HG02943 (cell line): ENCODE results near the gene PTPN14.

Source experiments
- ATAC-seq: cut with Tn5 transposase; IDR thresholded peaks from one replicate; pipeline ENCODE4 v1.9.1; 2021; ENCODE audit warnings: mild to moderate bottlenecking, low read depth, moderate library complexity; ENCODE audit not compliant: unreplicated experiment

The PTPN14 gene

DNA sequence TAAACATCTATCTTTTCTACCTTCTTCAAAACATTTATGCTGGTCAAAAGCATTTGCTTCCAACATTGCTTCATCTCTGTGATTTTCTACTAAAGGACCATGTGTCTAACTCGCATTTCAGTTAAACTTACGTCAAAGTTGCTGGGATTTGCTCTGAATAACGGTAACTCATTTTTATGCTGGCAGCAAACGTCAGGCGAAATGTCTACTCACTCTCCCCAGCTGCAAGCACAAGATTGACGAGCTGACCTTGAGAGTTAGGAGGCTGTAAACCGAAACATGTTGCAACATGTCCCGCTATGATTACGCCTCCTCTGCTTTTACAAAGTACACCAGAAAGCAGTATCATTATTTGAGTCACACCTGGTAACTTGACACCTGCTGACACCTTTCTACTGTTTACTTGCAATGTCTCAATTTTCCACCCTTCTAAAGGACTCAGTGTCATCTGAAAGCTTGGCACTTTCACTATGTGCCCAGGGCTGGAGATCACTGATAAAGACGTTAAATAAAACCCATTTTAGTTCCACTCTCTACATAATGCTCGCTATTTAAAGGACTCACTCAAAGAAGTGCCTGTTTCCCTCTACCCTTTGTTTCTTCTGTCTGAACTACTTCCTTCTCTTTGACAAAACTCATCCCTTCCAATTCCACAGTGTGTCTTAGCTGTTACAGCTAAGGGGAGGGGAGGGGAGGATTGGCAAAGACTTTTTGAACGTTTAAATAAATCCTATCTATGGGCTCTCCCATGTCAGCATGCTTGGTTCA is 111.9 kb downstream of the PTPN14 start:
- ATAC-seq: peak; percentile 66

DNA sequence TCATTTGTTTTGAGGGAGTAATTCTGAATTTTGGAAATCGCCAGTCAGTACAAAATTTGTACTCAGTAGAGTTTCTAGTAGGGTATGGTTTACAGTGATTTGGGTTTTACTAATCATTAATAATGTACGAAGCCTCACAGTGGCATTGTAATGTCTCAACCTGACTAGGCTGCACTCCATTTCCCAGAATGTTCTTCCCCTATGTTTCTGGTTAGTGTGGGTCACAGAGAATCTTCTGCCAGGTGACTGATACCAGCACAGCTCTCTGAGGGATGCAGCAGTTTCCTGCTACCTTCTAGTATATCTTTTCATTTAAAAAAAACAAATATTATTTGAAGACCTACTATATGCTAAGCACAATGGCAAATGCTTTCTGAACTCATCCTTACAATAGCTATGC is 112.9 kb downstream of the PTPN14 start:
- peak; percentile 45 for ATAC-seq

DNA sequence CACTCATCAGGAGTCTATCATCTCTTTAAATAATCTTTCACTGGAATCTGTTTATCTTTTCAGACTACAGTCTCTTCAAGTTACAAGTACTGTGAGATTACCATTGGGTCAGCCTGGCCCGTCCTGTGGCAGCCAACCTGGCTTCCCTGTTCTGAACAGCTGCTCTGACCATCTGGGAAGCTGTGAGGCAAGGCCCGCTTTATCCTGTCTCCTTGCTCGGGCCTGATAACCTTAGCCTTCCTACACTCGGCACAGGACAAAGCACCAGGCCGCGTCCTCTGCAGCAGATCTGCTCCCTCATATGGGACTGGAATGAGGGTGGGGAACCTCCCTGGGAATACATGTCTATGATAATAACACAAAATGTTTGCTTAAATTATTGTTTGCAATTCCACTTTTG is 113.3 kb downstream of the PTPN14 start:
- ATAC-seq: no peak

DNA sequence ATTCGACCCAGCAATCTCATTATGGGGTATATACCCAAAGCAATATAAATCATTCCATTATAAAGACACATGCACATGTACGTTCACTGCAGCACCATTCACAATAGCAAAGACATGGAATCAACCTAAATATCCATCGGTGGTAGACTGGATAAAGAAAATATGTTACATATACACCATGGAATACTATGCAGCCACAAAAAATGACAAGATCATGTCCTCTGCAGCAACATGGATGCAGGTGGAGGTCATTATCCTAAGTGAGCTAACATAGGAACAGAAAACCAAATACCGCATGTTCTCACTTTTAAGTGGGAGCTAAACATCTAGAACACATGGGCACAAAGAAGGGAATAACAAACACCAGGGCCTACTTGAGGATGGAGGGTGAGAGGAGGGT is 115.5 kb downstream of the PTPN14 start:
- ATAC-seq: no peak

DNA sequence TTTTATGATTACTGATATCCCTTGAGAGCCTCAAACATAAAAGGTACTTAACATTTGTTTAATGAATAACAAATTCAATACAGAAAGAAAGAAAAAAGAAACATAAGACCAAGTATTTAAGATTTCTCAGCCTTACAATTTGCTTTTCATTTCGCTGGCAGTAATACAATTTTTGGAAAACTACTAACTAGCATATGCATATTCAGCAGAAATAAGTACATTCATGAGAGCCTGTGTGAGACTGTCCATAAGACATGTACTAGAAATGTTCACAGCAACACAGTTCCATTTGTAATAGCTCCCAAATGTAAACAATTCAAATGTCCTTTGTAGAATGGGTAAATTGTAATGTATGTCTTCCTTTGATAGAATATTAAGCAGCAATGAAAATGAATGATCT is 119.2 kb downstream of the PTPN14 start:
- no peak for ATAC-seq

DNA sequence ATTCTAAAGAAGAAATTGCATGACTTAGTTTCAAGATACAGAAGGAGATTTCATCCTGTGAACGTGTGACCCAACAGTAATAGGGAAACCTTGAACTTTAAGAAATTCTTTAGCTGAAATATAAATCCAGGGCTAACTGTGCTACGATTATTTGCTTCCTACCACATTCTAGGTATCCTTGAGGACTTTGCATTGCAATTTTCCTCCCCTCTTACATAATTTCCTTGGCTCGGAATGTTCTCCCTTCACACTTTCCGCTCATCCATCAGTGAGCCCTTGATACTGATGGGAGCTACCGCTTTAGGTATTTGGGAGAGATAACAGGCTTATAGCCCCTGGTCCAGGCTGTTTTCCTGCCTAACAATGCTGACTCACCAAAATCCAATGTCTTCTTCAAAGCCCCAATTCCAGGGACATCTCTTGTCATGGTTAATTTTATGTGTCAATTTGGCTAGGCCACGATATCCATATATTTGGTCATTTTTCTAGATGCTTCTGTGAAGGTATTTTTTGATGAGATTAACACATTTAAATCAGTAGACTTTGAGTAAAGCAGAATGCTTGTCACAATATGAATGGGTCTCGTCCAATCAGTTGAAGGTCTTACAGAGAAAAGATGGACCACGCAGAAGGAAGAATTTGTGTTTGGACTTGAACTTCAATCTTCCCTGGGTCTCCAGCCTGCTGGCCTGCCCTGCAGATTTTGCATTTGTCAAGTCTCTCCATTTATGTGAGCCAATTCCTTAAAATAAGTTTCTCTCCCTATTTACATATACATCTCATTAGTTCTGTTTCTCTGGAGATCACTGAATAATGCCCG is 121.2 kb downstream of the PTPN14 start:
- no peak for ATAC-seq

DNA sequence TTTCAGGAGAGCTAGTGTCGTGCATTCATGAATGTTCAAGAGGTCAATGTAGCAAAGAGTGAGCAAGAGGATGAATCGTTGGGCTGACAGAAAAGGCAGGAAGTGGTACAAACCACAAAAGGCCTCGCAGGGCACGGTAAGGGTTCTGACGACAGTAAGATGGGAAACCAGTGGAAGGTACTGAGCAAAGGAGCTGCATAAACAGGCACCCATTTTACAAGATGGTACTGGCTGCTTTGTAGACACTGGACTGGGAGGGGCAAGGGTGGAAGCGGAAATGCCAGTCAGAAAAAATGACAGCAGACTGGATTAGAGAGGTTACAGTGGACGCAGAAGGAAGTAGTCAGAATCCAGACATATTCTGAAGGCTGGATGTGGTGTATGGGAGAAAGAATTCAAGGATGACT is 123.5 kb downstream of the PTPN14 start:
- ATAC-seq: peak; percentile 99

DNA sequence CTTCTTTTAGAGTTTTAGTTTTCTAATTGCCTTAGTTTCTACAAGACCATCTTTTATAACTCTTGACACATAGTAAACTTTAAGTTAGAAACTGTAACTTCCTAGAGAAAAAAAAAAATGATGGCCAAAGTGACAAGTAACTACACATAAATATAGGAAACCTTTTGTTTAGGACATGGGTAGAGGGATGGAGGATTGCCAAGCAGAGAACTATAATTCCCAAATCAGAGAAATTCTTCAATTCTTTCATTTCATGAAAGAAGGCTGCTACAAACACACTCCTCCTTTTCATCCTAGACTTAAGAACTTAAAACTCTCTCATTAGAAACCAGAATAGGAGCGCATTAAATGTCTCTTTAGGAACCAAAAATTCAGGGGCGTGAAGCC is 125.0 kb downstream of the PTPN14 start:
- ATAC-seq: no peak

DNA sequence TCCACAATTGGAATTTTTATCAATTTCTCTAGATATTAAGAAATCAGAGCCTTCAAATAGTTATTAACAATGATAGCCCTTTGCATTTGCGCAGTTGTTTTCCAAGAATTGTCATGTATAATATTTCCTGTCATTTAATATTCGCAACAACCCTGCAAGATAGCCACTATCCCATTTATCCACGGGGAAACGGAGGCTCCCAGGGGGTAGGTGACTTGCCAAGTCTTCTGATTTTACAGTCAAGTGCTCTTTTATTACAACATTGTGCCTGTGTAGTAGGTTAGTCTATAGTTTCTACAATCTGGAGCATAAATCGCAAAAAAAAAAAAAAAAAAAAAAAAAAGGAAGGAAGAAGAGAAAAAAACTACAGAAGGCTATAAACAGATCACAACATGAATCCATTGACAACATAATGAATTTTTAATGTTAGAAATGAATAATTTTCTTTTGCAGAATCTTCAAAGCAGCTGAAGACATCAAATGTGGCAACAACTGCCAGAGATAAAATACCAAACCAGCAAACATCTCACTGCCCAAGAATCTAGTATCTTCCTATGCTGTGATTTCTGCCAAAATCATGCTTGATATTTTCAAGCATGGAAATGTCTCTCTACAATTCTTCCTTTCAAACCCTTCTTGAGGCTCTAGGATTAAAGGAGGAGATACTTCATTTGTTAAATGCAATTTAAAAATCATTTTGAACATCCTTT is 125.5 kb downstream of the PTPN14 start:
- no peak for ATAC-seq

DNA sequence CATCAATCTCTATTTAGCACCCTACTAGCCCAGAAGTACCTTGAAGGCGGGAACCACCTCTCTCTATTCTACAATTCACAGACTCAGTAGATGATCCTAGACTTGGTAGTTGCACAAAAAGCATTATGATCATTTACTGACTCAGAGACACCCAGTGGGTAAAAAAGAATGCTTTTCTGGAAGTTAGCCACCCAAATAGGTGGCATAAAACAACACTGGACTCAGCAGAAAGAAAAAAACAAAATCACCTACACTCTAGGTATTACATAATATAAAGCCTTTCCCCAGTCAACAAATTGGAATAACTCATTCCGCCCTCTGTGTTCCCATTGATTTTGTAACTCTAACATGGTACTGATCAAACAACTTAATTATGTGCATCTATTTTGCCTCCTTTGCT is 126.3 kb downstream of the PTPN14 start:
- no peak for ATAC-seq

DNA sequence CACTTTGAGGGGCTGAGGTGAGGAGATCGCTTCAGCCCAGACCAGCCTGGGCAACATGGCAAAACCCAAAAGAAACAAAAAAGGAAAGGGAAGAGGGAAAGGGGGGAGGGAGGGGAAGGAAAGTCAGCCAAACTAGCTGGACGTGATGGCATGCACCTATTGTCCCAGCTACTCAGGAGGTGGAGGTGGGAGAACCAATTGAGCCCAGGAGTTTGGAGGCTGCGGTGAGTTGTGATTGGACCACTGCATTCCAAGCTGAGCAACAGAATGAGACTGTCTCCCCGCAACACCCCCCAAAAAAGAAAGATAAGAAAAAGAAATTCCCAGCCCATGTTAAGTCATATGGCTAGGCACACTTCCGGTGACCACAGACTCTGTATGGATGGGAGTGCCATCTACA is 128.4 kb downstream of the PTPN14 start:
- ATAC-seq: no peak

DNA sequence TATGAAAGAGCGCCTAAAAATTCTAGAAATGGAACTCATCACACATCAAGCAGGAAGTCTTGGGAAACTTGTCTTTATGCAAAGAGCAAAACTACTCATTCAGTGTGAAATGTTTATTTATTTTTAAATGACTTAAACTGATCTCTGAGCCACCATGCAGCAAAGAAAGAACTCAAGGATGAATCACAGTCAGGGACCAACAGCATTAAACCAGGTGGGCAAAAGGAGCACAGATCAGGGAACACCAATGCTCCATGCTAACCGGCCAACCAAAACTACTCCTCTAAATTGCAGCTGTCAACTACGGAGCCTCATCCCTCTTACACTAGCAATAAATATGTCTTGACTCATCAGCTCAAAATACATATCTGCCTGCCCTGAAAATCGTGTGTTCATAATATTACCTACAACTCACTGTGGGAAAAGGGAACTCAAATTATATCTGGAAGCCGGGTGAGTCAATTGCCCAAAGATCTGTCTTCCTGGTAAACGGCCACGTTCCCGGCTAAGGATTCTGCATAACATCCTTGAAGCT is 129.2 kb downstream of the PTPN14 start:
- no peak for ATAC-seq

DNA sequence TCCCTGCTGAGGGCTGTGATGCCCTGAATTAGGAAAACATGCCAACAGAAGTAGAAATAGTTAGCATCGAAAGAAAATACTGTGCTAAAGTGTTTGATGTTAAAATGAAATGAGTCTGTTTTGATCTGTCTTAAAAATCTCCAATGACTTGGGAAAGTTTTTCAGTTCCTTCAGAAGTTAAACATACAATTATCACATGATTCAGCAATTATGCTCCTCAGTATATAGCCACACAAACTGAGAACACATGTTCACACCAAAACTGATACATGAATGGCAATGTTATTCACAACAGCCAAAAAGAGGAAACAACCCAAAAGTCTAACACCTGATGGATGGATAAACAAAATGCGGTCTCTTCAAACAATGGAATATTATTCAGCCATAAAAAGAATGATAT is 130.6 kb downstream of the PTPN14 start:
- no peak for ATAC-seq

DNA sequence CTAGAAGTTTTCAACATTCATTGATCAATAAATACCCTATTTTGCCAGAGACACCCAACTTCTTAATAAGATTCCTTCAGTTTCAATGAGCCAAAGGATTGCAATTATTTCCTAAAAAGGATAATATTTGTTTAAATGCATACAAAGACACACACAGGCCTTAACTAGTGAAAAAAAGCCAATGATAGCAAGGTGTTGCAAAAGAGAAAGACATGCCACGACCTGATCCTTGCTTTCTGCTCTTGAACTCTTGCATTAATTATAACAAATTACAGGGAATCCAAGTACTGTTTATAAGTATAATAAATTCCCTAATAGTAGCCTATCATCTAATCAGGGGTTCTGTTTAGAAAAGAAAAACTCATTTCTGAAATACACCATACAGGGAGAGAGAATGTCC is 131.1 kb downstream of the PTPN14 start:
- no peak for ATAC-seq

DNA sequence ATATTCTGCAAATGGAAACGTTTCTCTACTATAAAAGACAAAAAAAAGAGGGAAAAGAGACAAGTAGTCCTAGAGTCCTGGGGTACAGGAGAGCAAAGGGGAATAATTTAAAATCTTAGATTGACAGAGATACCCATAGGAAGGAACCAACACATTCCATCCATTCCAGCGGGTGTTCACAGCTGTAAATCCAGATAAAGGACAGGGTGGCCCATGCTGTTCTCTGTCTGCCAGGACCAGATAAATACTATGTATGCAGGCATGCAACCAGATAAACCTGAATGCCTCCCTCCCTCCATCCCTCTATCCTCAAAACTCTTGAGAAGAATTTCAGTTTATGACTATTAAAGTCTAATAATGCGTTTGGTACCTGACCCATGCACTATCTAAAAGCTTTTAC is 131.8 kb downstream of the PTPN14 start:
- no peak for ATAC-seq

DNA sequence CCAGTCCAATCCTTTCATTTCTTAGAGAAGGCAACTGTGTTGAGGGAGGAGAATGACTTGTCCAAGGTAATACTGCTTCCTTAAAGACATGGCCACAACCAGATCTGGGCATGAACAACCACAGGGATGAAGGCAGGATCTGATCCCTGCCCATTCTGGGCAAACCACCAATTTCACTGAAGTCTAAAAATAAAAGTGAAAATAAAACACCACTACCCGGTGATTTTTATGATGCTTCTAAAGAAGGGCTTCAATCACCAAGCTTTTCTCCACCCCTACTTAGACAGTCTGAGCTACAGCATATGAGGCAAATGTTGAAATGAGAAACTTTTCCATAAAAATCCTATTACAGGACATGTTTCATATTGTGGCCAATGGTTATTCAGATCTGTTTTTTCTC is 133.0 kb downstream of the PTPN14 start:
- no peak for ATAC-seq

DNA sequence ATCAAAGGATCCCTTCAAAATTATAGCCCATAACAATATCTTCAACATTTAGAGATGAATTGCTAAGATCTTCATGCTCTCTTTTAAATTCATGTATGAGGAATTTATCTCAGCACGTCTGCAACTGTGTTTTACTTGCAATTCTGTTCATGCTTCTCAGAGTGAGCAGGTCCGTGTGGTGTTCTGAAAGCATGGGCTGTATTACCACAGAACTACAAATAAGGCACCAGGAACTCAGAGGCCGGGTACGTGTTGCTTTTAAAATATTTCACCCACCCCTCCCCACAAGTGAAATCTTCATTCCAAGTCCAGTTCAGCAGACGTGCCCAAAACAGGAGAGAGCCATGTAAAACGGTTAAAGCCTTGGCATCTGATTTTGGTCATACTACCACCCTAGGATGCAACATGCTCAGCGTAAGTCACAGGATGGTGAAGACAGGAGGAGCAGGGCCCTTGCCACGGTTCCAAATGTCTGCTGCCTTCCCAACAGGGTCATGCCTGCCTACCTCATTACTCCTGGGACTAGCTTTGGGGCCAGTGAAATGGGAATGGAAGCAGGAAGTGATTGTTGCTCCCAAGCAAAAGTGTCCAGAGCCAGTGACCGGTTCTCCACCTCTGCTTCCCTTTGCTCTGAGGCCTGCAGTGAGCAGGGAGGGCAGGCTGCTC is 133.7 kb downstream of the PTPN14 start:
- no peak for ATAC-seq

DNA sequence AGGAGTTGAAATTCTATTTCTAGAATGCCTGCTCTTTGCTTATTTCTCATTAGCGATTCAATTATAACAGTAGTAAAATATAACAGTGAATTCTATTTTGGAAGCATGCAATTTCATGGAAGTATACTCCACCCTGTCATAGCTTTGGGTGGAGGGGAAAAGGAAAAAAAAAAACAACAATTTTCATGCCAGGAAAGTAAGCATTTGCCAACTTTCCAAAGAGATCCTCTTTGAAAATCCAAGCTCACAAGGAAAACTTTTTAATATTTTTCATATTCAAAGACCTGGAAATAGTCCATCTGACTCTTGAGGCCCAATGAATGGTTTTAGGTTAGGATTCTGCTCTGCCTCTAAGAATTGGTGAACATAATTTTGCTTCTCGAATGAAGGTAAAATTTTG is 134.5 kb downstream of the PTPN14 start:
- no peak for ATAC-seq

DNA sequence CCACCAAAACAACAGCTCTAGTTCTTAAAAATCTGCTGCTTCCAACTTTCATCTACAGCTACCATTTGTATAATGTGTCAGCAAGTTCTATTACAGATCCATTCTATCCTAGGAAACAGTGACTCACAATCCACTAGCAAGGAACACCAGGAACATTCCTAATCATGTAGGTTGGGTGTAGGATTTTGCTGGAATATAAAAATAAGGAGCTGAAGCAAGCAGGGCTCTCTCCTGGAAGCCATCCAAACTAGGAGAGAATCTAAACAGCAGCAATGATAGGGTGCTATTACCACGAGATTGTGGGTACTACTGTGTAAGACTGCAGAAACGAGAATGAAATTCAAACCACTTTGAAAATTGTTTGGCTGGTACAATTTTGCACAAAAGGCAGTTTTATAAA is 135.0 kb downstream of the PTPN14 start:
- no peak for ATAC-seq

DNA sequence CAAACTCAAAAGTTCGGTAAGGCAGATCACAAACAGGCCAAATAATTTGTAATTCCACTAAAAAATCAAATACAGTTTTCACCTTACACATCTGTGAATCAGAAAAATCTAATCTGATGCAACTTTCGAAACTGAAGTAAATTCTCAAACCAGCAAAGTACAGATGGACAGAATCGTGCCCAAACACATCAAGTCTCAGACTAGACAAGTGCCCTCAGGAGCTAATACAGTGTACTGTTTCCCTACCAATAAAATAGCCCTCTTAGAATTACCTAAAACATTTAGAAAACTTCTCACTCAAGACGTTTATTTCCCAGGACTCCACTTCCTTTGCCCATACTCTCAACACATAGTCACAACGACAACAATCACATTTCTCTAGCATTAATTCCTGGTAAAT is 136.3 kb downstream of the PTPN14 start:
- no peak for ATAC-seq

DNA sequence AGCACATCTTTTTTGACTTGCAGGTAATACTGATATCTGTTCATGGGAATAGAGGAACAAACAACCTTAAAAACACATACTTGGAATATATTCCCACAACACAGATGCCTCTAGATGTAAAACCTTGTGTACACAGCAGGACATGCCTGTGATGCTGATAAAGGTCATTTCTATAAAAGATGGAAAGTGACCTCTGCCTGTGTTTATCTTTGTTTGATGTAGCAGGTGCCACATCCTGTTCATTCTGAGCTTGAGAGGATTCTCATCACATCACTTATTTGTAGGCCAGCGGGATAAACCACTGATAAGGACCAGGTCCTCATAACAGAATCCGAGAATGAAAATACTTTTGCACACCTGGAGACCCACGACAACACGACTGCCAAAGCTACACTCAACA is 136.7 kb downstream of the PTPN14 start:
- no peak for ATAC-seq
